K562 (cell line): Measurements from ENCODE around the gene REM2. TPM values are rescaled to one million over a fixed set of nuclear protein-coding genes. Genes with fewer than 3 reads are reported as not detected.

Experiments
- BACH1 ChIP-seq: fragments of 200-800 bp; sonication (Bioruptor generic); IDR thresholded peaks from 2 replicates; pipeline ENCODE4 v1.6.1; 2016; ENCODE audit warnings: missing genetic modification characterization, missing compliant biosample characterization
- EHMT2 ChIP-seq: fragments of 450-650 bp; IDR thresholded peaks from 2 replicates; pipeline ENCODE4 v1.6.1; 2018; ENCODE audit warnings: antibody characterized with exemption
- FOXA3 ChIP-seq, 2 experiments: fragments of 450-650 bp in 1 of 2; sonication (generic) in 1 of 2; formaldehyde crosslinking; IDR thresholded peaks in 1 of 2; conservative IDR thresholded peaks in 1 of 2; 2 replicates each; pipeline versions ENCODE4 v1.4.0 to v1.8.0; 2020 to 2022; ENCODE audit warnings: mild to moderate bottlenecking in 2 of 2, missing genetic modification reagents in 1 of 2
- L3MBTL2 ChIP-seq: fragments of 450-650 bp; IDR thresholded peaks from 2 replicates; pipeline ENCODE4 v1.6.1; 2016; ENCODE audit warnings: mild to moderate bottlenecking, moderate library complexity
- LCOR ChIP-seq: sonication (generic); formaldehyde crosslinking; IDR thresholded peaks from 2 replicates; pipeline ENCODE4 v1.8.0; 2022; ENCODE audit warnings: mild to moderate bottlenecking, missing genetic modification reagents
- MED1 ChIP-seq: sonication (generic); formaldehyde crosslinking; IDR thresholded peaks from 2 replicates; pipeline ENCODE4 v1.8.1; 2023; ENCODE audit warnings: missing genetic modification reagents, borderline replicate concordance
- NCOA4 ChIP-seq: fragments of 450-650 bp; IDR thresholded peaks from 2 replicates; pipeline ENCODE4 v1.6.1; 2018; ENCODE audit warnings: mild to moderate bottlenecking; ENCODE audit not compliant: partially characterized antibody
- NONO ChIP-seq, 2 experiments: fragments of 200-400 bp in 1 of 2; fragments of 450-650 bp in 1 of 2; formaldehyde crosslinking in 1 of 2; IDR thresholded peaks; 2 replicates each; pipeline ENCODE4 v1.6.1; 2017; ENCODE audit warnings: low read depth in 2 of 2, mild to moderate bottlenecking in 2 of 2, moderate library complexity in 2 of 2, low read length in 1 of 2
- PHF21A ChIP-seq: fragments of 450-650 bp; IDR thresholded peaks from 2 replicates; pipeline ENCODE4 v1.6.1; 2017; ENCODE audit warnings: low read depth, borderline replicate concordance
- PHF8 ChIP-seq: fragments of 200-600 bp; sonication (generic); IDR thresholded peaks from 2 replicates; pipeline ENCODE4 v1.6.1; 2012; ENCODE audit warnings: mixed run types, mild to moderate bottlenecking, inconsistent platforms, low read length, moderate library complexity, borderline replicate concordance
- SP1 ChIP-seq: sonication (generic); formaldehyde crosslinking; IDR thresholded peaks from 2 replicates; pipeline ENCODE4 v1.8.1; 2022; ENCODE audit warnings: mild to moderate bottlenecking, missing genetic modification reagents
- ZNF175 ChIP-seq: fragments of 200-800 bp; sonication (Bioruptor generic); IDR thresholded peaks from 2 replicates; pipeline ENCODE4 v1.6.1; 2016; ENCODE audit warnings: low read depth, mild to moderate bottlenecking, missing genetic modification characterization, missing compliant biosample characterization
- polyA plus RNA-seq, 8 experiments: library from polyadenylated mRNA; depleted of rRNA in 4 of 8; stranded (reverse) in 5 of 8; unstranded in 3 of 8; fragments of >200 nt; fragmentation: Nextera tagmentation in 2 of 8; fragmentation: Illumina TruSeq in 1 of 8; extraction: Ambion mirVana in 2 of 8; extraction: Trizol in 1 of 8; gene quantifications; 2 replicates each; pipeline versions ENCODE4 v1.2.1 to v1.2.3, GENCODE V29; 2011 to 2014; ENCODE audit warnings: inconsistent platforms in 1 of 8, missing spikeins in 1 of 8
- total RNA-seq, 7 experiments: library from RNA; depleted of rRNA in 6 of 7; stranded (reverse); fragments of >200 nt in 6 of 7; fragmentation: Illumina TruSeq in 2 of 7; extraction: Trizol in 2 of 7; gene quantifications; 2 replicates each; pipeline versions ENCODE4 v1.2.1 to v1.2.3, GENCODE V29; 2011 to 2021; ENCODE audit warnings: low replicate concordance in 1 of 7
- TF ChIP-seq, protein P1 (sequence below): sonication (generic); formaldehyde crosslinking; IDR thresholded peaks from 2 replicates; pipeline ENCODE4 v1.8.0; 2023; ENCODE audit warnings: missing genetic modification reagents, mild to moderate bottlenecking, borderline replicate concordance
- TF ChIP-seq, protein P2 (sequence below): fragments of 450-650 bp; IDR thresholded peaks from 2 replicates; pipeline ENCODE4 v1.7.0; 2016; ENCODE audit warnings: borderline replicate concordance
- TF ChIP-seq, protein P3 (sequence below): sonication (generic); formaldehyde crosslinking; IDR thresholded peaks from 2 replicates; pipeline ENCODE4 v1.9.0; 2022; ENCODE audit warnings: mild to moderate bottlenecking, missing genetic modification reagents
- TF ChIP-seq, protein P4 (sequence below): sonication (generic); formaldehyde crosslinking; IDR thresholded peaks from 2 replicates; pipeline ENCODE4 v1.8.1; 2023; ENCODE audit warnings: mild to moderate bottlenecking, missing genetic modification reagents

The REM2 gene
- total and polyA plus RNA-seq, 9 of the 15 experiments (the other 6 are each of a cell fraction or from before 2014, with no cell fraction given), result 0.18 to 1.0 (median 0.38) TPM

DNA sequence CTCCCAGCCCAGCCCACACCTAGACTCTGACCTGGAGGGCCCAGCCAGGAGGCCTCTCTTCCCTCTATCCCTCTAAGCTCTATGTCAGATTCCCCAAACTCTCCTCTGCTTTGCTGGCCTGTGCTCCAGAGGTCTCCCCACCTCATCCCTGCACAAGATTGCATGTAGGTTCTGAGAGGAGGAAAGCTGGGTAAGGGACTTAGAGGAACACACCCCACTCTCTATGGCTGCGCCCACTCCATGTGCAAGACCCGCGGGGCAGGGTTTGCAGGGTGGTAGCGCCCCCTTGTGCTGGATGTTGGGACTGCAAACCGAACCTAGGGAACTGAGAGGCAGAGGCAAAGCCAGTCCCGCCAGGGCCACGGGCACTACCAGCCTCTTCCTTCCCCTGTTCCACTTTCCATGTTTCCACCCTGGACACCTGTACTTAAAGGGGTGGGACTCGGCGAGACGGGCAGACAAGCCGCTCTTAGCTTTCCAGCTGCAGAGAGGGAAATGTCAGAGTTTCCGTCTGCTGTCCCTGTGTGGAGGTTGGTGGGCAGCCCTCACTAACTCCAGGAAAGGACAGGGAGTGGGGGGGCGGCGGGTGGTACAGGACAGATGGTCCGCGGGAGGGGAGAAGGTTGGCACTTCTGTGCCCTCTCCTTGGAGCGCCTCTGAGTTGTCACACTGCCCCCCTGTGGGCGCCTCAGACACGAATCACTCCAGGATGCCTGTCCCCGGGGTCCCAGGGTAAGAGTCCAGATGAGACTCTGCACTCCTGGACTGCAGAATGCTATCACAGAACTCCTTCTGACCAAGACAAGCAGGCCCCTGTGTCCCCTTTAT lies 29.9 kb upstream of the REM2 start (continued):
- TF ChIP-seq, protein P1, sequence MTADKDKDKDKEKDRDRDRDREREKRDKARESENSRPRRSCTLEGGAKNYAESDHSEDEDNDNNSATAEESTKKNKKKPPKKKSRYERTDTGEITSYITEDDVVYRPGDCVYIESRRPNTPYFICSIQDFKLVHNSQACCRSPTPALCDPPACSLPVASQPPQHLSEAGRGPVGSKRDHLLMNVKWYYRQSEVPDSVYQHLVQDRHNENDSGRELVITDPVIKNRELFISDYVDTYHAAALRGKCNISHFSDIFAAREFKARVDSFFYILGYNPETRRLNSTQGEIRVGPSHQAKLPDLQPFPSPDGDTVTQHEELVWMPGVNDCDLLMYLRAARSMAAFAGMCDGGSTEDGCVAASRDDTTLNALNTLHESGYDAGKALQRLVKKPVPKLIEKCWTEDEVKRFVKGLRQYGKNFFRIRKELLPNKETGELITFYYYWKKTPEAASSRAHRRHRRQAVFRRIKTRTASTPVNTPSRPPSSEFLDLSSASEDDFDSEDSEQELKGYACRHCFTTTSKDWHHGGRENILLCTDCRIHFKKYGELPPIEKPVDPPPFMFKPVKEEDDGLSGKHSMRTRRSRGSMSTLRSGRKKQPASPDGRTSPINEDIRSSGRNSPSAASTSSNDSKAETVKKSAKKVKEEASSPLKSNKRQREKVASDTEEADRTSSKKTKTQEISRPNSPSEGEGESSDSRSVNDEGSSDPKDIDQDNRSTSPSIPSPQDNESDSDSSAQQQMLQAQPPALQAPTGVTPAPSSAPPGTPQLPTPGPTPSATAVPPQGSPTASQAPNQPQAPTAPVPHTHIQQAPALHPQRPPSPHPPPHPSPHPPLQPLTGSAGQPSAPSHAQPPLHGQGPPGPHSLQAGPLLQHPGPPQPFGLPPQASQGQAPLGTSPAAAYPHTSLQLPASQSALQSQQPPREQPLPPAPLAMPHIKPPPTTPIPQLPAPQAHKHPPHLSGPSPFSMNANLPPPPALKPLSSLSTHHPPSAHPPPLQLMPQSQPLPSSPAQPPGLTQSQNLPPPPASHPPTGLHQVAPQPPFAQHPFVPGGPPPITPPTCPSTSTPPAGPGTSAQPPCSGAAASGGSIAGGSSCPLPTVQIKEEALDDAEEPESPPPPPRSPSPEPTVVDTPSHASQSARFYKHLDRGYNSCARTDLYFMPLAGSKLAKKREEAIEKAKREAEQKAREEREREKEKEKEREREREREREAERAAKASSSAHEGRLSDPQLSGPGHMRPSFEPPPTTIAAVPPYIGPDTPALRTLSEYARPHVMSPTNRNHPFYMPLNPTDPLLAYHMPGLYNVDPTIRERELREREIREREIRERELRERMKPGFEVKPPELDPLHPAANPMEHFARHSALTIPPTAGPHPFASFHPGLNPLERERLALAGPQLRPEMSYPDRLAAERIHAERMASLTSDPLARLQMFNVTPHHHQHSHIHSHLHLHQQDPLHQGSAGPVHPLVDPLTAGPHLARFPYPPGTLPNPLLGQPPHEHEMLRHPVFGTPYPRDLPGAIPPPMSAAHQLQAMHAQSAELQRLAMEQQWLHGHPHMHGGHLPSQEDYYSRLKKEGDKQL (CRISPR knock-in tag), result no peak
- peak; percentile 67; the same call in 1 of the 2 replicates for TF ChIP-seq LCOR (CRISPR knock-in tag)
- no peak; a peak in 1 of 4 replicates for TF ChIP-seq NONO (IDR thresholded peaks at IDR 0.05; ENCODE audit: low read depth in 2 of 2, low read length in 1 of 2)
- TF ChIP-seq, protein P2, sequence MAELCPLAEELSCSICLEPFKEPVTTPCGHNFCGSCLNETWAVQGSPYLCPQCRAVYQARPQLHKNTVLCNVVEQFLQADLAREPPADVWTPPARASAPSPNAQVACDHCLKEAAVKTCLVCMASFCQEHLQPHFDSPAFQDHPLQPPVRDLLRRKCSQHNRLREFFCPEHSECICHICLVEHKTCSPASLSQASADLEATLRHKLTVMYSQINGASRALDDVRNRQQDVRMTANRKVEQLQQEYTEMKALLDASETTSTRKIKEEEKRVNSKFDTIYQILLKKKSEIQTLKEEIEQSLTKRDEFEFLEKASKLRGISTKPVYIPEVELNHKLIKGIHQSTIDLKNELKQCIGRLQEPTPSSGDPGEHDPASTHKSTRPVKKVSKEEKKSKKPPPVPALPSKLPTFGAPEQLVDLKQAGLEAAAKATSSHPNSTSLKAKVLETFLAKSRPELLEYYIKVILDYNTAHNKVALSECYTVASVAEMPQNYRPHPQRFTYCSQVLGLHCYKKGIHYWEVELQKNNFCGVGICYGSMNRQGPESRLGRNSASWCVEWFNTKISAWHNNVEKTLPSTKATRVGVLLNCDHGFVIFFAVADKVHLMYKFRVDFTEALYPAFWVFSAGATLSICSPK, result no peak
- TF ChIP-seq FOXA3 (CRISPR knock-in tag; conservative IDR thresholded peaks at IDR 0.05 in 1 of 2, IDR thresholded peaks at IDR 0.05 in 1 of 2), result no peak
- TF ChIP-seq SP1, result peak; percentile 44; the same call in 1 of the 2 replicates
- TF ChIP-seq NCOA4, result no peak
- TF ChIP-seq, protein P3, sequence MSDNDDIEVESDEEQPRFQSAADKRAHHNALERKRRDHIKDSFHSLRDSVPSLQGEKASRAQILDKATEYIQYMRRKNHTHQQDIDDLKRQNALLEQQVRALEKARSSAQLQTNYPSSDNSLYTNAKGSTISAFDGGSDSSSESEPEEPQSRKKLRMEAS (CRISPR knock-in tag), result 0 out of 2 replicates have a peak, but pooled peaks have one; percentile 33
- TF ChIP-seq BACH1 (tag), result peak; percentile 33; the same call in 1 of the 2 replicates
- TF ChIP-seq PHF8, result peak; percentile 41; the same call in 1 of the 2 replicates
- no peak for TF ChIP-seq ZNF175 (CRISPR knock-in tag)
- TF ChIP-seq MED1 (CRISPR knock-in tag), result no peak
- no peak for TF ChIP-seq EHMT2
- TF ChIP-seq, protein P4, sequence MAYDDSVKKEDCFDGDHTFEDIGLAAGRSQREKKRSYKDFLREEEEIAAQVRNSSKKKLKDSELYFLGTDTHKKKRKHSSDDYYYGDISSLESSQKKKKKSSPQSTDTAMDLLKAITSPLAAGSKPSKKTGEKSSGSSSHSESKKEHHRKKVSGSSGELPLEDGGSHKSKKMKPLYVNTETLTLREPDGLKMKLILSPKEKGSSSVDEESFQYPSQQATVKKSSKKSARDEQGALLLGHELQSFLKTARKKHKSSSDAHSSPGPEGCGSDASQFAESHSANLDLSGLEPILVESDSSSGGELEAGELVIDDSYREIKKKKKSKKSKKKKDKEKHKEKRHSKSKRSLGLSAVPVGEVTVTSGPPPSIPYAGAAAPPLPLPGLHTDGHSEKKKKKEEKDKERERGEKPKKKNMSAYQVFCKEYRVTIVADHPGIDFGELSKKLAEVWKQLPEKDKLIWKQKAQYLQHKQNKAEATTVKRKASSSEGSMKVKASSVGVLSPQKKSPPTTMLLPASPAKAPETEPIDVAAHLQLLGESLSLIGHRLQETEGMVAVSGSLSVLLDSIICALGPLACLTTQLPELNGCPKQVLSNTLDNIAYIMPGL (CRISPR knock-in tag), result peak; percentile 90
- TF ChIP-seq PHF21A, result no peak
- peak; percentile 70 for TF ChIP-seq L3MBTL2
